HG03432 (cell line): ENCODE measurements around the gene MAGI2.

Source experiments
- ATAC-seq: cut with Tn5 transposase; IDR thresholded peaks from one replicate; pipeline ENCODE4 v1.9.1; 2021; ENCODE audit warnings: mild to moderate bottlenecking, moderate library complexity; ENCODE audit not compliant: unreplicated experiment

MAGI2 gene

GRCh38 chr7:78842068-78842467, 611.4 kb downstream of the MAGI2 start:
- ATAC-seq = no peak

GRCh38 chr7:78835897-78836296, 617.6 kb downstream of the MAGI2 start:
- ATAC-seq = no peak

GRCh38 chr7:78828317-78828716, 625.1 kb downstream of the MAGI2 start:
- ATAC-seq = no peak

- no peak for ATAC-seq
Measured at GRCh38 chr7:78803501-78804127, 649.9 kb downstream of the MAGI2 start.

- ATAC-seq = no peak
Measured at GRCh38 chr7:78794101-78794500, 659.4 kb downstream of the MAGI2 start.

GRCh38 chr7:78792624-78793023, 660.8 kb downstream of the MAGI2 start:
- ATAC-seq = no peak

- ATAC-seq = no peak
Measured at GRCh38 chr7:78792006-78792405, 661.5 kb downstream of the MAGI2 start.

- ATAC-seq = no peak
Measured at GRCh38 chr7:78788464-78788863, 665.0 kb downstream of the MAGI2 start.

- no peak for ATAC-seq
Measured at GRCh38 chr7:78787854-78788253, 665.6 kb downstream of the MAGI2 start.

GRCh38 chr7:78786055-78786454, 667.4 kb downstream of the MAGI2 start:
- ATAC-seq = no peak

GRCh38 chr7:78783179-78783962, 670.1 kb downstream of the MAGI2 start:
- ATAC-seq = peak; percentile 41

GRCh38 chr7:78780560-78780959, 672.9 kb downstream of the MAGI2 start:
- ATAC-seq = peak; percentile 44

GRCh38 chr7:78779788-78780187, 673.7 kb downstream of the MAGI2 start:
- no peak for ATAC-seq

- no peak for ATAC-seq
Measured at GRCh38 chr7:78777829-78778228, 675.6 kb downstream of the MAGI2 start.

- ATAC-seq = peak; percentile 37
Measured at GRCh38 chr7:78770422-78771410, 682.8 kb downstream of the MAGI2 start.

GRCh38 chr7:78769481-78770101, 683.9 kb downstream of the MAGI2 start:
- ATAC-seq = peak; percentile 94

- ATAC-seq = no peak
Measured at GRCh38 chr7:78768859-78769258, 684.6 kb downstream of the MAGI2 start.

- ATAC-seq = no peak
Measured at GRCh38 chr7:78765943-78766729, 687.3 kb downstream of the MAGI2 start.

- no peak for ATAC-seq
Measured at GRCh38 chr7:78764571-78764970, 688.9 kb downstream of the MAGI2 start.

- no peak for ATAC-seq
Measured at GRCh38 chr7:78762625-78763024, 690.8 kb downstream of the MAGI2 start.
